HG03469 (cell line): ENCODE data around the gene FAXC.
A peak's percentile ranks its signal among the peaks of the same experiment; 100 is the strongest.

Source experiments
- ATAC-seq: cut with Tn5 transposase; IDR thresholded peaks from one replicate; pipeline ENCODE4 v1.9.1; 2021; ENCODE audit warnings: mild to moderate bottlenecking, moderate library complexity, moderate number of reproducible peaks; ENCODE audit not compliant: unreplicated experiment

FAXC gene

DNA sequence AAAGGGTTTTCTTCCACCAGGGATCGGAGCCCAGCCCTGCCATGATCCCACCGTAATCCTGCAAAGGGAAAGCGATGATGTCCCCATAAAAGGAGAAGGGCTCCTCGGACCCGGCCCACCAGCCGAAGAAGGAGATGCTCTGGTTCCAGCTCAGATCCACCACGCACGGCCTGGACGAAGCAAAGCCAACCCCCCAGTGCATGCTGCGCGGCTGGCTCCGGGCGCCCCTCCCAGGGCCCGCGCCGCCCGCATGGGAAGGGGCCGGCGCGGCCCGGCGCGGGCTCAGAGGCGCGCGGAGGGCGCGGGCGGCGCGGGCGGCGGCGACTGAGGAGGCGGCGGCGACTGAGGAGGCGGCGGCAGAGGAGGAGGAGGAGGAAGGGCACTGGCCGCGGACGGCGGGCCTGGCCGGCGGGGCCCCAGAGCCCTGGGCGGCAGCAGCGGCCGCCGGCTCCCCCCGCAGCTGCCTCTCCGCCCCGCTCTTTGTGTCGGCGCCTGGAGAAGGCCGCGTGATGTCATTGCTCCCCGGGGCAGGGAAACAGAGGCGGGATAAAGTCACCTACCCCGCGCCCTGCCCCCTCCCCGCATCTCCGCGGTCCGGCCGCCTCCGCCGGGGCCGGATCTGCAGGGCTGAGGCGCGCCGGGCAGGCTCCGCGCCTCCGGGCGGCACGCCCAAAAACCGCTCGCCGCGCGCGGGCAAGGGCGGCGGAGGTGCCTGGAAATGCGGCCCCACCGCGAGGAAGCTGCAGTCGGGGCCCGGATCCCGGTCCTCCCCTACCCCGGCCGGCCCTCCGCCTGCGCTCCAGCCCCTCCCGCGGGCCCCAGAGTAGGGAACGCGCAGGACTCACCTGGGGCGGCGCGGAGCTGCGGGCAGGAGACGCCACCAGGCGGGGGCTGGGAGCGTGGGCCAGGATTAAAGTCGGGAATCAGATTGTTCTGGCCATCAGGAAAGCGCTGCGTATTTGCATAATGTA is at the start of gene FAXC:
Gene FAXC (minus strand): TSS at position 504 of the 971 bp plus-strand sequence. CDS start 302 bp downstream, at position 202.
- ATAC-seq = no peak

DNA sequence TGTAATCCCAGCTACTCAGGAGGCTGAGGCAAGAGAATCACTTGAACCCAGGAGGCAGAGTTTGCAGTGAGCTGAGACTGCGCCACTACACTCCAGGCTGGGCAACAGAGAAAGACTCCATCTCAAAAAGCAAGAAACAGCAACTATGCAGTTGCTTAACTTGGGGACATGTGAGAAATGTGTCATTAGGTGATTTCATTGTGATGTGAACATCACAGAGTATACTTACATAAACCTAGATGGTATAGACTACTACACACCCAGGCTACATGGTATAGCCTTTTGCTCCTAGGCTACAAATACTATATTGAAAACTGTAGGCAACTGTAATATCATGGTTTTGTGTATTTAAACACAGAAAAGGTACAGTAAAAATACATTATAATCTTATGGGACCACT is 47.8 kb upstream of the FAXC start:
- no peak for ATAC-seq

DNA sequence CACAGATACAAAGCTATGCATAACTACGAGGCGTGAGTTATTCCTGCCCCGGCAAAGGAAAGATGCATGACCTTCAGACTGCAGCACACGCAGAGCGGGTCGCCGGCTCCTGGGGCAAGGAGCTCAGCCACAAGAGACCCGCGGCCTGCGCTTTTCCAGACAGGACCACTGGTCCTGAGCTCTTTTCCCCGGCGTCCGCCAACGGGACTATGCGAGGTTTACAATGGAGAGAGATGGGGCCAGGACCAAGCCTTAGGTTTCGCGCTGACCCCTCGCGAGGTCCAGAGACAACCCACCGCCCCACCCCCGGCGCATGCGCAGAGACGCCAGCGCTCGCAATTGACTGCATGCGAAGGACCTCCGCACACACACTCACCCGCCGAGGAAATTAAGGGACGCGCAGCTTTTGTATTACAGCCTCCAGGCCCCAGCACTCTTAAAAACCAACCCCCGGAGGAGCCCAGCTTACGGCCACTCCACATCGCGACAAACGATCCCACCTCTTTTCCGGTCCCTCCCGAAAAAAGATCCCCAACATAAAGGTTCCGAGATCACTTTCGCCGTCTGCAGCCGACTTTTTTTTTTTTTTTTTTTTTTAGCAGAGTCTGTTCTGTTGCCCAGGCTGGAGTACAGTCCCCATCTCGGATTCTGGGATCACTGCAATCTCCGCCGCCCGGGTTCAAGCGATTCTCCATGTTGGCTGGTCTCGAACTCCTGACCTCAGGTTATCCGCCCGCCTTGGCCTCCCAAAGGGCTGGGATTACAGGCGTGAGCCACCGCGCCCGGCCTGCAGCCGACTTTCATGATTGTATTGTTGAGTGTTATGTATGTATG is 44.4 kb upstream of the FAXC start, which contains the start of gene COQ3:
Gene COQ3 (minus strand): TSS at position 498 of the 834 bp plus-strand sequence. CDS start 16 bp downstream, at position 482.
- peak; percentile 58 for ATAC-seq

DNA sequence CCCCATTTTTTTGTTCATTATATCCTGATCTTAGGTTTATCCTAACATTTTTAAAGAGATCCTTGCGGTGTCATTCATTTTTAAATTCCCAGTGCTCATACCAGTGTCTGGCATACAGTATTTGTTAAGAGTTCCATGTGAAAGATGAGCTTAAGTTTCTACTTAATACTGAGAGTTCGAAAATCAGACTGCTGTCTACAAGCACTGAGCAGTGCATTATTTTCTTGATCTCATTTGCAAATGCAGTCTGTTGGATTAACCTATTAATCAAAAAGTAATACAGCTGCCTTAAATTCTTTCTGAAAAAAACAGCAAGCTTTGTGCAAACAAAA is 43.9 kb upstream of the FAXC start:
- peak; percentile 20 for ATAC-seq

DNA sequence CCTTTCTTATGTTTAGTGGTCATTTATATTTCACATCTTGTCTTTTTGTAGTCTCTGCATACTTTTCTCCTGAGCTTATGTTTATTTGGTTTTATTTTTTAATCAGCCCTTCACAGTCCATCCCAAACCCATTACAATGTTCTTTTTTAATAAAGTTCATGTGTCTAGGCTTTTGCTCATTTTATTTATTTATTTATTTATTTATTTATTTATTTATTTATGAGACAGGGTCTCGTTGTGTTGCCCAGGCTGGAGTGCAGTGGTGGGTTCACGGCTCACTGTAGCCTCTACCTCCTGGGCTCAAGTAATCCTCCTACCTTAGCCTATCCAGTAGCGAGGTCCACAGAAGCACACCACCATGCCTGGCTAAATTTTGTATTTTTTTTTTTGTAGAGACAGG is 41.4 kb upstream of the FAXC start:
- ATAC-seq = no peak

DNA sequence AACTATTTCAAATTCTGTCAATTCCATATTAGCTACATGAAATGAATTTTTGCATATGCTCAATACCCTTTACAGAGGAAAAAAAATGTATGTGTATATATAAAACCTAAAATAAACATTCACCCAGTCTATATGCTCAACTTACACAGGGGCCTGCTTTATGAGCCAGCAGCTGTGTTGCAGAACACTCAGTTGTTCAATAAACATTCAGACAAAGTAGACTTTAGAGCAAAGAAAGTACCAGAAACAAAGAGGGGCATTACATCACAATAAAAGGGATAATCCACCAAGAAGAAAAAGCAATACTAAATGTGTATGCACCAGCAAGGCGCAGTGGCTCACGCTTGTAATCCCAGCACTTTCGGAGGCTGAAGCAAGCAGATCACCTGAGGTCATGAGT is 35.0 kb upstream of the FAXC start:
- ATAC-seq = no peak

DNA sequence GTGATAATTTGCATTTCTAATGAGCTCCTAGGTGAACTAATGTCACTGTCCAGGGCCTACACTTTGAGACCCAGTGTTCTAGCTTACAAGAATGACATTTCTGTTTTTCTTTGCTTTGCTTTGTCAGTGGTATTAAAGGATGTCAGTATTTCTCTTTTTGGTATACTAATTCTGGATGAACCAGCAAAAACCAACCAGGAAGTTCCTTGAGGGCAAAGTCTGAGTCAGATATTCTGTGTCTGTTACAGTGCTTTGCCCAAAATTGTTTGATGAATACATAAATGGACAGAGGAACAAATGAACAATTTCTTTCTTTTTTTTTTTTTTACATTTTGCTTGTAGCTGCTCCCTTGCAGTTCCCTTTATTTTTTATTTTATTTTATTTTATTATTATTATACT is 29.2 kb upstream of the FAXC start:
- ATAC-seq = no peak

DNA sequence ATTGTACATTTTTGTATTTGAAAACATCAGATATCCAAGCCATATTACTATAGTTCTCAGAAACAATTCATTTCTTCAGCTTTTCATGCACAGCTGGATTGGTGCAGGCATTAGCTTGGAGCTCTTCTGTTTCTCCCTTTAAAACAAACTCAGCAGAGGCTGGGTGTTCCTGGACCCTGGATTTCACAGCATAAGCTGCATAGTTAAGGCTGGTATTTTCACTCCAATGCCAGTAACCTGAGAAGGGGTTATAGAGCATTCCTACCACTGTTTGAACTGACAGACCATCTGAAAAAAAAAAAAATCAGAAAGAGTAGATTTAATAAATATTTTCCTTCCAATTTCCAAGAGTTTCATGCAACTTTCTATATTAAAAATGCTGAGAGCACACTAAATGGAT is 20.1 kb upstream of the FAXC start:
- no peak for ATAC-seq

DNA sequence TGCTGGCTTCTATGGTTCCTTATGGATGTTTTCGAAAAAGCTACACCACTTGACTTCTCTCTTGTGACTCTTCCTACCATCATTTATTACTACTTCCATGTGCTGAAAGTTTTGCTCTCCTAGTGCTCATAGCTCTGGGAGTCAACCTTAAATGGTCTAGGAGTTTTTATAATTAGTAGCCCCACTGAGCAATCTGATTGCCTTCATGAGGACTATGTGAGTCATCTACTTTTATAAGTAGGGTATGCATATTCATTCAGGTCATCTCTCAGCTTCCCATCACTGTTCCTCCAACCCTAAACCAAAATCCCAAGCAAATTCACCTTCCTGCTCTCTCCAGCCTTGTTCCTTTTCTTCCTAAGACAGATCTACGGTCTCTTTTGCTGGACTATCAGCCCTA is 17.4 kb upstream of the FAXC start:
- ATAC-seq = no peak

DNA sequence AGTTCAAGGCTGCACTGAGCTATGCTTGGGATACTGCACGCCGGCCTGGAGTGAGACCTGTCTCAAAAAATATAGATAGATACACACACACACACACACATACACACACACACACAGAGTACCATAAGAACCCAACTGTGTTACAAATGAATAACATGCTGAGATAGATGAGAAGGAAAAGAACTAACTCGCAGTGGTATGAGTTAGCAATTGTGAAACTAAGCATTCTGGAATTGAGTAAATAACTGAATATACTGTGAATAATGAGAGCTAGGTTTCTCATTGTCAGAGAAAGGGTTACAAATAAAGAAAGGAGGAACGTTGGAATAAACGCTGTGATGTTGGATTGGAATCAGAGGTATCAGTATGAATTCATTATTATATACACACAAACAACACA is 14.6 kb upstream of the FAXC start:
- peak; percentile 87 for ATAC-seq

DNA sequence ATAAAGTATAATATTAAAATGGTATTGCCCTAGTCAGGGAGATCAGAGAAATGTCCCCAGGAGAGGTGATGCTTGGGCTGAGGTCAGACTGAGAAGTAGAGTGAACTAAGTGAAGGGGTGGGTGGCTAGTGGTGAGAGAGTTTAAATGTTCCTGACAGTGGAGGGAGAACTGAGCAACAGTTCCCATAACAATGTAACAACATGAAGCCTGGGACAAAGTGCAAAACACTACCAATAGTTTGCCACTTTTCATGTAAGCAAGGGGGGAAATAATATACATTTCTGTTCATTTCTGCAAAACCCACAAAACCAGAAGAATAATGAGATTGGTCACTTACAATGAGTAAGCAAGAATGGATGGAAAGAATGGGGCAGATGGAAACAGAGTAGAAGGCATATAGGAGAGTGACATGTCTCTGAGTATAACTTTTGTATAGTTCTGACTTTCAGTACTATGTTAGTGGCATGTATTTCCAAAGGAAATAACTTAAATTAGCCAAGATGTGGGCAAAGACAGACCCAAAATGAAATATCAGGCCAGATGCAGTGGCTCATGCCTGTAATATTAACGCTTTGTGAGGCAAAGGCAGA is 13.3 kb upstream of the FAXC start:
- no peak for ATAC-seq

DNA sequence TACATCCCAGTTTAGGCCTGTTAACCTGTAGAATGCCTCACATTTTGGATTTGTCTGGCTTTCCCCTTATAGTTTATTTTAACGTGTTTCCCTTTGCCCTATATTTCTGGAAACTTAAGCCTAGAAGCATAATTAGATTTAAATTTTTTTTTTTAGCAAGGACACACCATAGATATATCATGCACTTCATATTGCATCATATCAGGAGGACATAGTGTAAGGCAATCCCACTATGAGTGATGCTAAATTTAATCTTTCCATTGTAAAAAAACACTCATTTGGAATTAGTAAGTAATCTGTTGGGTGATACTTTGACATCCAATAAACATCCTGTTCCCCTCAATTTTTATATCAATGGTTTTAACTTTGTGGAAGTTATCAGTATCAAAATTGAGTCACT is 10.3 kb upstream of the FAXC start:
- no peak for ATAC-seq

DNA sequence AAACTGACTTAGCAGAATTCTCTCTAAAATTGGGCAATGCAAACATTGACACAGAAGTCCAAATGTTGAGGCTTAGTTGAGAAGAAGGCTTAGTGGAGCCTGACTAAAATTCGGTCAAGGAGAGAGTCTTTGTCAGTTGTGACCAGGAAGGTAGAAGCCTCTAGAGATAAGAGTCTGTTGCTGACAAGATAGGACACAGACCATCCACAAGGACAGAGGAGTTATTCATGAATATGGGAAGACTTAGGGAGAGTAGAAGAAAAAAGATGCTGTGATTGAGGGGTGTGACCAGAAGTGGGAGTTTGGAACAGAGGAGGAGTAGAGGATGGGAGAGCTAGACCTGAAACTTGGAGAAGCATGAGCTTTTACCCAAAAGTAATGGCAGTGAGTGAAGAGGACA is 7.2 kb upstream of the FAXC start:
- no peak for ATAC-seq

DNA sequence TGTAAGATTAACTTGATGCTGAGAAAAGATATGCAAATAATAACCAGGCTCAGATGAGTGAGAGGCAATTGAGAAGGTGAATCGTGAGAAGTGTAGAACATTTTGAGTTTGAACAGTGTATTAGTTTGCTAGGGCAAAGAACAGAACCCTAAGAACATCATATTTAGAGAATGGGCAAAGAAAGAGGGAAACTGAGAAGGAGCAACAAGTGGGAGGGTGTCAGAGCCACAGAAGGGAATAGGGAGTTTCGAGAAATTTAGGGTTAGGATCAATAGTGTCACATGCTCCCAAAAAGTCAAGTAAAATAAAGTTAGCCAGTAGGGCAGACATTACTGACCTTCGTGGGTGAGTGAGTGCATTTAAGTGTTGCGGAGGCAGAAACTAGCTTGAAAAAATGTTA is 5.5 kb upstream of the FAXC start:
- no peak for ATAC-seq

DNA sequence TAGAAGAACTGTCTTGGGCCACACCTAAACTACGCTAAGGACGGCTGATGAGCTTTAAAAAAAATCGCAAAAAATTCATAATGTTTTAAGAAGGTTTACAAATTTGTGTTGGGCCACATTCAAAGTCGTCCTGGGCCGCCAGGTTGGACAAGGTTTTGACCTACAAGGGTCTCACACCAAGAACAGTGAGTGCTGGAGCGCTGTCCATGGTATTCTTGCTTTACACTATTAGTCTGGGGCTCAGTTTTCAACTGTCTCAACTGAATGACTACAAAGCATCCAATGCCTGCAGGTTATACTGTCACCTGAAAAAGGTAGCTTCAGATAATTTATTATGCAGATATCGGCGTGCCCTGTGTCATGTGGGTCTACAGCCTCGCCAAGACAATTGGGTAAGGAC is 3.7 kb upstream of the FAXC start:
- ATAC-seq = no peak

DNA sequence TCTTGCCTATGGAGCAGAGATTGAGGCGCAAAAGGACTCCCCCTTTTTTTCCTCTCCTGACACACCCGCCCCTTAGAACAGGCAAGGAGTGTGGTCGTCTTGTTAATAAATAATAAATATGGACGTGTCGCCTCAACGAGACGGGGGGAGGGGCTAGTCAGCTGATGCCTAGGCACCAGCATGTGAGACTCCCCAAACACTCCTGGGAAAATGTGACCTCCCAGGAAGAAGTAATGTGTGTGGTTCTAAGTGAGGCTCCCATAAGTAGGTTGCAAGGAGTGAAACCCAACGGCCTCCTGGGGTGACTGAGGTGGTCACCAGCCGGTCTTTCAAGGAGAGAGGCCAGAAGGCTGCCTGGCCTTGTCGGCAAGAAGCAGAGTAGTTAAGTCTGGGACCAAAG is 1.1 kb upstream of the FAXC start:
- no peak for ATAC-seq

DNA sequence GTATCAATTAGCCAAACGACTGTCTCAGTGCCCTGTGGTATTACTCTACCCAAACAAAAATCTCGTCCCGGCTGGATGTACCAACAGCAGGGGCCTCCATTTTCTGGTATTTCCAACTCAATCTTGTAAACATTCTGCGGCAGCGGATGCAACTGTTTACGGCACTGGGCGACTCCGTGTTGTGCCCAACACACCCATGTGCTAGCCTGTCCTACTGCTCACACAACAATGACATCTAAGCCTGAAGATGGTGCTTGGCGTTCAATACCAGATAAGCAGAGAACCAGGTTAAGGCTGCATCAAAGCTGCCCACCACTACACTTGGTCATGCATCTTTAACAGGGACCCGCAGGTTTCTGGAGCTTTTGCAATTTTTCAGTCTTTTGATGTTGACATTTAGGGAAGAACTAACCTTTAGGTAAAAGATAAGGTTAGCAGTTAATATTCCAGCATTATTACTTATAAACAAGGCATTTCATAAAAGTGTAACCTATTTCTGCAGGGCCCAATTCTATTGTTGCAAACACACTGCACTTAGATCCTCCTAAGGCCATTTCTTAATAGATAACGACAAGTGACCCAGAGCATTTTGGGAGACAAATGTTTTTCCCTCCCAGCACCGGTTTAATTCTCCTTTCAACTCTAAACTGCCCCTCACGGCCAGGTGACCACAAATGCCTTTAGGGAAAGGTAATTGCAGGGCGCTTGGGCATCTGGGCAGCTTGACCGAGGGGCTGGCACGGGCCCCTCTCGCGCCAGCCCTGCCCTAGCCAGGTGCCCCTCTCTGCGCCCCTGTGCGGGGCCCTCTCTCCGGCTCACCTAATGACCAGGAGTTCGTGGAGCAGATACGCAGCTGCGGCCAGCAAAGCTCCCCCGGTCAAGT is 945 bp downstream of the FAXC start:
- no peak for ATAC-seq

DNA sequence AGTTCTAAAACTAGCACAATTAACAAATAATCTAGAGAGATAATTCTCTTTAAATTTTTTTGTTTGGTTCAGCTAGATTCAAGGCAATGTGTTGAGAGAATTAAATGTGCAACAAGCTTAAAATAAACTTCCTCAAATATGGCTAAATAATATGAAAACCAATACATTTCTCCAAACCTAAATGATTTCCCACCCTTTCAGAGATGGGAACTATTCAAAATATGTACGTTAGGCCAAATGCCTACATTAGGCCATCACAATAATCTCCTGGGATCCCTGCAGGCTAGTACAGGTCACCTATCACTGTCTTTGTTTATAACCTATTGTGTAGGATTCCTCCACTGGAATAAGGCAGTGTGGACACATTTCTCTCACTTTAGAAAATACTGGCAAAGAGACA is 1.7 kb downstream of the FAXC start:
- no peak for ATAC-seq

DNA sequence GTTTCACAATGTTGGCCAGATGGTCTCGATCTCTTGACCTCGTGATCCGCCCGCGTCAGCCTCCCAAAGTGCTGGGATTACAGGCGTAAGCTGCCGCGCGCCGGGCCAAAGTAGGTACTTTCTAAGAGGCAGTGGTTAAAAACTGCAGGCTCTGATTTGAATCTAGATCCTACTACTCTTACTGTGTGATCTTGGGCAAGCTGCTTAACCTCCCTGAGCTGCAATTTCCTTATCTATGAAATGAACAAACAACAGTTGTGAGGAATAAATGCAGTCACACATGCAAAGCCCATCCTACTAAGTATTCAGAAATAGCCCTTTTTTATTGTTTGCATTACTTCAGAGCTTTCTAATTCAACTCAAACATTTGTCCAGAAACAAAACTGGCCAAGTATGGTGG is 2.9 kb downstream of the FAXC start:
- ATAC-seq = no peak

DNA sequence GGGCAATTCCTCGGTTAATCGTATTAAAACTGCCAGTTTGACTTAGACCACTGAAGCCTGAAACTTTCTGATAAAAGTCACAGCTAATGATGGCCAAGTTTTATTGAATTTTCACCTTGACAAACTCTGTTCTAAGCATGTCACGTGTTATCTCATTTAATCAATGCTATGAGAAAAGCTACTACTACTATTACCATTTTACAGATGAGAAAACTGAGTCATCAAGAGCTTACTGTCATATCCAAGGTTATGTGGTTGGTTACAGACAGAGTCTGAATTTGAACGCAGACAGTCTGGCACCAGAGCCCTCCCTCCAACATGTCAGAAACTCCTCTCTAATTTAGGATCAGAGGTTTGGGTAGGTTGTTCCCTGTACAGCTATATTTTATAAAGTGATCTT is 4.3 kb downstream of the FAXC start:
- ATAC-seq = no peak

DNA sequence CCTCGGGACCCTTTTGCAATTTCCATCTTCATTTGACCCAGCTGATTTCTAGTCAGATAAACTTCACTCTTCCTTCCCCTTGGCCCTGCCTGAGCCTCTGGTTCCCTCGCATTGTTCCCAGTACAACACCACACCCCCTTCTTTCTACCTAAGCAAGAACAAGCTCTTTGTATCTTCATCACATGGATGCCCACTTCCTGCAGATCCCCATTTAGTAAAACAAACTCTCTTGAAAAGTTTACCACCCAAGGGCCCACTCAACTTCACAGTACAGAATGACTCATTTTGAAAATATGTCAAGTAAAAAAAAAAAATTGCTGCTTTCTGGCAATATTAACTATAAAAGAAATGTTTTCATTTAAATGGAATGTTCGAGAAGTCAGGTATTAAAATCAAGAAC is 5.2 kb downstream of the FAXC start:
- no peak for ATAC-seq
